Measurements from ENCODE around the gene CWC27.

DNA sequence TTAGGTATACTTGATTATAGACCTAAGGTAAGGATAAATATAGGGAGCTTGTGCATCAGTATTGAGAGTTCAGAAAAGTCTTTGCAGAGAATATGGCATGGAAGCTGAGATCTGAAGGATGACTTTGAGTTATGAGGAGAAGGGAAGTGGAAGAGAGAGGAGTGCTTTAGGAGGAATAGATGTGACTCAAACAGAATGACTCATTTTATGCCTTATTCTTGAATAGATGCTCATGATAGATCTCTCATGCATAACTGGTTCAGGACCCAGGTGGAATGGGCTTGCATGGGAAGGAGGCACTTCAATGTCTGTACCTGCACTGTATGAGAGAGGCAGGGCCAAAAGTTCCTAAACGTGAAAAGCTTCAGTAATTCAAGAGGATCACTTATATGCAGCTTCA is 103.3 kb downstream of the CWC27 start:
- TF ChIP-seq POLR2AphosphoS5 (IDR thresholded peaks at IDR 0.05; ENCODE audit: low read depth, low read length) (no peak), POLR2A (IDR thresholded peaks at IDR 0.05; ENCODE audit: low read depth, low read length) (no peak), SPI1 (IDR thresholded peaks at IDR 0.05; ENCODE audit: low read depth, low read length) (no peak), TAF1 (IDR thresholded peaks at IDR 0.05; ENCODE audit: low read depth, low read length) (no peak), POU2F2 (IDR thresholded peaks at IDR 0.05; ENCODE audit: low read depth, low read length) (no peak), PAX5 (IDR thresholded peaks at IDR 0.05; ENCODE audit: insufficient read depth, low read length, severe bottlenecking) (no peak)
